Measurements from ENCODE around the gene TNNT3. TPM values are rescaled to one million over a fixed set of nuclear protein-coding genes. Genes with fewer than 3 reads are reported as not detected.

Gene TNNT3
- 10 to 100 TPM in 1 of 4 donors, 1 to 10 TPM in 3; 1.5 to 12.9 (median 4.8) TPM for total RNA-seq

GRCh38 chr11:1919391-1920127, at the start of gene TNNT3:
TSS of gene TNNT3 (plus strand) at chr11:1919703. CDS start at chr11:1922875, 3,172 bp downstream.
- no peaks in the 10 kb centered on the region for H3K9me3 ChIP-seq
- TF ChIP-seq POLR2AphosphoS5 (IDR thresholded peaks at IDR 0.05) (no peak), POLR2A (IDR thresholded peaks at IDR 0.05) (no peak), CTCF (IDR thresholded peaks at IDR 0.05) (no peak), EP300 (IDR thresholded peaks at IDR 0.05) (no peak)
- no peaks in the 10 kb centered on the region for H3K27me3 ChIP-seq
- H3K4me1 ChIP-seq = peaks cover 55% of the 10 kb centered on the region
- peak in 1 of 2 donors; percentile 66 for DNase-seq (ENCODE audit: low spot score in 2 of 2)
- no peak within 1 kb of the TSS for H3K4me3 ChIP-seq
- no peaks in the 10 kb centered on the region for H3K36me3 ChIP-seq
- no peak within 1 kb of the TSS for H3K27ac ChIP-seq
- WGBS = 74% methylated on average over 26 of the region's 31 CpGs

GRCh38 chr11:1870326-1870696, 49.2 kb upstream of the TNNT3 start:
- no peak for DNase-seq (ENCODE audit: low spot score in 2 of 2)
- Histone ChIP-seq H3K36me3 (no peaks in the 10 kb centered on the region), H3K9me3 (no peaks in the 10 kb centered on the region), H3K4me3 (peak overlapping the region; percentile 43), H3K27ac (peak overlapping the region; percentile 77), H3K27me3 (no peaks in the 10 kb centered on the region), H3K4me1 (peaks cover 77% of the 10 kb centered on the region)
- no peak for TF ChIP-seq EP300 (IDR thresholded peaks at IDR 0.05)
- 33% methylated on average over 3 of the region's 12 CpGs for WGBS

- Histone ChIP-seq H3K4me3 (peak overlapping the region; percentile 43), H3K4me1 (peaks cover 81% of the 10 kb centered on the region), H3K27me3 (no peaks in the 10 kb centered on the region), H3K27ac (peak overlapping the region; percentile 77), H3K9me3 (no peaks in the 10 kb centered on the region), H3K36me3 (no peaks in the 10 kb centered on the region)
- no peak for DNase-seq (ENCODE audit: low spot score in 2 of 2)
- WGBS = 22% methylated on average over 28 of the region's 50 CpGs
- TF ChIP-seq POLR2AphosphoS5 (IDR thresholded peaks at IDR 0.05) (peak in 1 of 3 donors; percentile 3), CTCF (IDR thresholded peaks at IDR 0.05) (no peak)
Measured at GRCh38 chr11:1870721-1871466, 48.6 kb upstream of the TNNT3 start.

GRCh38 chr11:1871531-1871930, 48.0 kb upstream of the TNNT3 start:
- TF ChIP-seq CTCF (IDR thresholded peaks at IDR 0.05) = no peak
- TF ChIP-seq EP300 (IDR thresholded peaks at IDR 0.05) = no peak
- TF ChIP-seq POLR2AphosphoS5 (IDR thresholded peaks at IDR 0.05) = no peak
- TF ChIP-seq POLR2A (IDR thresholded peaks at IDR 0.05) = no peak
- Histone ChIP-seq H3K27me3 (no peaks in the 10 kb centered on the region), H3K9me3 (no peaks in the 10 kb centered on the region), H3K4me1 (peaks cover 87% of the 10 kb centered on the region), H3K27ac (peak overlapping the region; percentile 77), H3K4me3 (peak overlapping the region; percentile 43), H3K36me3 (no peaks in the 10 kb centered on the region)
- no CpG with 5 or more reads among the region's 15 CpGs for WGBS
- no peak for DNase-seq (ENCODE audit: low spot score in 2 of 2)

GRCh38 chr11:1872267-1872985, 47.1 kb upstream of the TNNT3 start:
- Histone ChIP-seq H3K9me3 (no peaks in the 10 kb centered on the region), H3K4me1 (peaks cover 92% of the 10 kb centered on the region), H3K27me3 (no peaks in the 10 kb centered on the region), H3K4me3 (peak overlapping the region; percentile 43), H3K36me3 (no peaks in the 10 kb centered on the region), H3K27ac (peak overlapping the region; percentile 77)
- DNase-seq (ENCODE audit: low spot score in 2 of 2) = peak in 1 of 2 donors; percentile 48
- no peak for TF ChIP-seq CTCF (IDR thresholded peaks at IDR 0.05)
- no peak for TF ChIP-seq EP300 (IDR thresholded peaks at IDR 0.05)
- no peak for TF ChIP-seq POLR2A (IDR thresholded peaks at IDR 0.05)
- no peak for TF ChIP-seq POLR2AphosphoS5 (IDR thresholded peaks at IDR 0.05)
- WGBS = 56% methylated on average over 10 of the region's 25 CpGs
